ENCODE data around the gene TMEM132D.

DNA sequence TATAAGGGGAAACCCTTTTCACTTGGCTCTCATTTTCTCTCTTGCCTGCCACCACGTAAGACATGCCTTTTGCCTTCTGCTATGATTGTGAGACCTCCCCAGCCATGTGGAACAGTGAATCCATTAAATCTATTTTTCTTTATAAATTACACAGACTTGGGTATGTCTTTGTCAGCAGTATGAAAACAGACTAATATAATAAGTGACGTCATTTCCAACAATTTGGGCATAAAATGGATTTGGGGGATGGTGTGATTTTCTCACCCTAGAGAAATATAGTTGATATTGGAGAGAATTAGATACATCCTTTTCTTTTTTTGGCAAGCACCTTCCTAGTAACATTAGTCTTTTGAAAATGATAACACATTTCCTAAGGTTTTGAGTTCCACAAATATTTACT, 490.5 kb downstream of the TMEM132D start:
- TF ChIP-seq, protein P1, sequence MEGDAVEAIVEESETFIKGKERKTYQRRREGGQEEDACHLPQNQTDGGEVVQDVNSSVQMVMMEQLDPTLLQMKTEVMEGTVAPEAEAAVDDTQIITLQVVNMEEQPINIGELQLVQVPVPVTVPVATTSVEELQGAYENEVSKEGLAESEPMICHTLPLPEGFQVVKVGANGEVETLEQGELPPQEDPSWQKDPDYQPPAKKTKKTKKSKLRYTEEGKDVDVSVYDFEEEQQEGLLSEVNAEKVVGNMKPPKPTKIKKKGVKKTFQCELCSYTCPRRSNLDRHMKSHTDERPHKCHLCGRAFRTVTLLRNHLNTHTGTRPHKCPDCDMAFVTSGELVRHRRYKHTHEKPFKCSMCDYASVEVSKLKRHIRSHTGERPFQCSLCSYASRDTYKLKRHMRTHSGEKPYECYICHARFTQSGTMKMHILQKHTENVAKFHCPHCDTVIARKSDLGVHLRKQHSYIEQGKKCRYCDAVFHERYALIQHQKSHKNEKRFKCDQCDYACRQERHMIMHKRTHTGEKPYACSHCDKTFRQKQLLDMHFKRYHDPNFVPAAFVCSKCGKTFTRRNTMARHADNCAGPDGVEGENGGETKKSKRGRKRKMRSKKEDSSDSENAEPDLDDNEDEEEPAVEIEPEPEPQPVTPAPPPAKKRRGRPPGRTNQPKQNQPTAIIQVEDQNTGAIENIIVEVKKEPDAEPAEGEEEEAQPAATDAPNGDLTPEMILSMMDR (IDR thresholded peaks at IDR 0.05) = no peak
- no peak for TF ChIP-seq POLR2A (IDR thresholded peaks at IDR 0.05; ENCODE audit: low read depth)
